Right atrium auricular region (tissue), 2 donors: ENCODE measurements around the gene UMAD1. TPM values are rescaled to one million over a fixed set of nuclear protein-coding genes. Genes with fewer than 3 reads are reported as not detected.

Experiments
- DNase-seq: peaks from one replicate; pipeline ENCODE4 v3.0.0-alpha.2; 2019; ENCODE audit warnings: low spot score
- H3K27ac ChIP-seq, 2 donors: fragments of 200-600 bp; sonication (generic); 1 replicate in 1 of 2; 2 replicates in 1 of 2; pipeline ENCODE4 v1.5.1; 2016 to 2019
- H3K27me3 ChIP-seq, 2 donors: fragments of 200-600 bp; sonication (generic); one replicate each; pipeline versions ENCODE4 v1.5.1 to v1.6.0; 2017 to 2019
- H3K36me3 ChIP-seq: fragments of 200-600 bp; sonication (generic); one replicate; pipeline ENCODE4 v1.5.1; 2016
- H3K4me1 ChIP-seq, 2 donors: fragments of 200-600 bp; sonication (generic); one replicate each; pipeline versions ENCODE4 v1.5.1 to v1.6.0; 2017 to 2019
- H3K4me3 ChIP-seq, 2 donors: fragments of 200-600 bp; sonication (generic); 1 replicate in 1 of 2; 2 replicates in 1 of 2; pipeline ENCODE4 v1.5.1; 2017 to 2019; ENCODE audit warnings: mild to moderate bottlenecking in 1 of 2, moderate library complexity in 1 of 2
- H3K9me3 ChIP-seq, 2 donors: fragments of 200-600 bp; sonication (generic); one replicate each; pipeline ENCODE4 v1.5.1; 2019
- total RNA-seq, 2 donors: library from RNA; depleted of rRNA; stranded (reverse); fragments of >200 nt; gene quantifications; one replicate each; pipeline ENCODE4 v1.1.0, GENCODE V29; 2016
- TF ChIP-seq, protein P1 (sequence below), 2 donors: fragments of 200-600 bp; sonication (generic); IDR thresholded peaks; one replicate each; pipeline ENCODE4 v1.5.1; 2019; ENCODE audit warnings: antibody characterized with exemption in 2 of 2

The UMAD1 gene
- total RNA-seq, 2 donors from 2014 or later, result 9.2 to 17.7 TPM

DNA sequence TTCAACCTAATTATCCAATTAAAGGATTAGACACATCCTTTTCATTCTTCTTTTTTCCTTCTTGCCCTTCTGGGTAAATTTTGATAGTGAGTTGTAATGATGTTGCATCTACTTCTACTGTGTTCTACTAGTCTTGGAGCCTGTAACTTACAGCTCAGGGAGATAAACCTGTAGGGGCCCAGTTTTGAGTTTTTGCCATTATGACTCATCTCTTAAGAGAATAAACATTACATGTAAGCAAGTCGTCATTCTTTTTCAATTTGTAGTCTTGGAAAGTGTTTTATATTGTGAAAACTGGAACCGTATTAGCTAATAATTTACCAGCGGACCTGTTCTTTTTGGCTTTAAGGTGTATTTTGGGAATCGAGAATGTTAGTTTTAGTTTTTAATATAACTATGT is 167.6 kb downstream of the UMAD1 start:
- no peaks in the 10 kb centered on the region for H3K27me3 ChIP-seq
- no peaks in the 10 kb centered on the region for H3K9me3 ChIP-seq
- H3K27ac ChIP-seq, result no peak overlapping the region
- no peaks in the 10 kb centered on the region for H3K4me1 ChIP-seq
- no peaks in the 10 kb centered on the region for H3K36me3 ChIP-seq
- no peak overlapping the region for H3K4me3 ChIP-seq
- TF ChIP-seq, protein P1, sequence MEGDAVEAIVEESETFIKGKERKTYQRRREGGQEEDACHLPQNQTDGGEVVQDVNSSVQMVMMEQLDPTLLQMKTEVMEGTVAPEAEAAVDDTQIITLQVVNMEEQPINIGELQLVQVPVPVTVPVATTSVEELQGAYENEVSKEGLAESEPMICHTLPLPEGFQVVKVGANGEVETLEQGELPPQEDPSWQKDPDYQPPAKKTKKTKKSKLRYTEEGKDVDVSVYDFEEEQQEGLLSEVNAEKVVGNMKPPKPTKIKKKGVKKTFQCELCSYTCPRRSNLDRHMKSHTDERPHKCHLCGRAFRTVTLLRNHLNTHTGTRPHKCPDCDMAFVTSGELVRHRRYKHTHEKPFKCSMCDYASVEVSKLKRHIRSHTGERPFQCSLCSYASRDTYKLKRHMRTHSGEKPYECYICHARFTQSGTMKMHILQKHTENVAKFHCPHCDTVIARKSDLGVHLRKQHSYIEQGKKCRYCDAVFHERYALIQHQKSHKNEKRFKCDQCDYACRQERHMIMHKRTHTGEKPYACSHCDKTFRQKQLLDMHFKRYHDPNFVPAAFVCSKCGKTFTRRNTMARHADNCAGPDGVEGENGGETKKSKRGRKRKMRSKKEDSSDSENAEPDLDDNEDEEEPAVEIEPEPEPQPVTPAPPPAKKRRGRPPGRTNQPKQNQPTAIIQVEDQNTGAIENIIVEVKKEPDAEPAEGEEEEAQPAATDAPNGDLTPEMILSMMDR (IDR thresholded peaks at IDR 0.05), result no peak
- no peak for DNase-seq

DNA sequence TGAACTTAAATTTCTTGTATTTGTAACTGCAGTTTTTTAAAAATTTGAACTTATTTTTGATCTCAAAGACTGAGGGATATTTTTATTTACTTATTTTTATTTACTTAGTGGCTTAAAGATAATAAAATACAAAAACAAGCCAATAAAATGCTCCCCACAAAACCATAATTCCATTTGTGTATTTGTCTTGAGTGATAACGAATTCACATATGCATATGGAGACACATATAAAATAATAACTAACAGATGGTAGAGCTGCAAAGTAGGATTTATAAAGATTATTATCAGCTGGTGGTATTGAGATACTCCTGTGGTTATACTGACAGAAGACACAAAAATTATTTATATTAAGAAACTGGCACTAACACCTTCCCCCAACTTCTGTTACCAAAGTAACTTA is 168.1 kb downstream of the UMAD1 start:
- no peaks in the 10 kb centered on the region for H3K4me1 ChIP-seq
- H3K9me3 ChIP-seq, result no peaks in the 10 kb centered on the region
- no peak overlapping the region for H3K27ac ChIP-seq
- TF ChIP-seq, protein P1 (IDR thresholded peaks at IDR 0.05), result no peak
- H3K4me3 ChIP-seq, result no peak overlapping the region
- H3K36me3 ChIP-seq, result no peaks in the 10 kb centered on the region
- H3K27me3 ChIP-seq, result no peaks in the 10 kb centered on the region
- no peak for DNase-seq

DNA sequence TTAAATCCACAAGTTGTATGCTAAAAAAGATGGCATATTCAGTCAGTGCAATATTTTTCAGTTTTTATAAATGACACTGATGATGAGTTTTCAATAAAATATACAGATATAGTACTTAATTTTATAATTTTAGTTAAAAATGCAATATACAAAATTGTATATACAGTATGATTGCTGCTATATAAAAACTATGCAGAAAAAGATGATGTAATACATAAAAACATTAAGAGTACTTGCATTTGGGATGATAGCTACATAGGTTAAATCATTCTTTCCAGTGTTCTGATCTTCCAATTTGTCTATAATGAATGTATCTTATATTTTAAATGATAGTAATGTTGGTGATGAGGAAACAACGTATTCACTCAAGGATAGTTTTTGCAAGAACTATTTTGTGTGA is 169.8 kb downstream of the UMAD1 start:
- no peaks in the 10 kb centered on the region for H3K9me3 ChIP-seq

DNA sequence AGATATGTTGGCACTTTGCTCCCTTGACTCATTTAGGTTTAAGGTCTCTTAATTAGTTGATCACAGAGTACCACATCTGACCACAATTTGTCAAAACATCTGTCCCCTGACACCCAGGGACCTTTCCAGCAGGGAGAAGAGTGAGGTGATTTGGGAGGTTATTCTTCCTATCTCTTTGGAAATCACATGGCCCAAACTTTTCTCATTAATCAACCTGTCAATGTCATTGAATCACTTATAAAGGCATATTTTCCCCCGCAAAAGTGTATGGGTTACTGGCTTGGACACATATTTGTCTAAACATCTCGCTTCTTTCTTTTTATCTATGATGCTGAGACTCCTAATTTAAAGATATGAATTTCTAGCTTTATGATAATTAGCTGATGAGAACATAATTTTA is 170.3 kb downstream of the UMAD1 start:
- no peak overlapping the region for H3K27ac ChIP-seq
- H3K4me1 ChIP-seq, result no peaks in the 10 kb centered on the region
- no peaks in the 10 kb centered on the region for H3K9me3 ChIP-seq
- DNase-seq, result no peak
- no peaks in the 10 kb centered on the region for H3K36me3 ChIP-seq
- TF ChIP-seq, protein P1 (IDR thresholded peaks at IDR 0.05), result no peak
- no peaks in the 10 kb centered on the region for H3K27me3 ChIP-seq
- no peak overlapping the region for H3K4me3 ChIP-seq

More for the DNA sequence above, 169.8 kb downstream of the UMAD1 start:
- H3K4me3 ChIP-seq, result no peak overlapping the region
- no peaks in the 10 kb centered on the region for H3K36me3 ChIP-seq
- no peaks in the 10 kb centered on the region for H3K4me1 ChIP-seq
- H3K27ac ChIP-seq, result no peak overlapping the region
- no peak for DNase-seq
- TF ChIP-seq, protein P1 (IDR thresholded peaks at IDR 0.05), result no peak
- no peaks in the 10 kb centered on the region for H3K27me3 ChIP-seq

DNA sequence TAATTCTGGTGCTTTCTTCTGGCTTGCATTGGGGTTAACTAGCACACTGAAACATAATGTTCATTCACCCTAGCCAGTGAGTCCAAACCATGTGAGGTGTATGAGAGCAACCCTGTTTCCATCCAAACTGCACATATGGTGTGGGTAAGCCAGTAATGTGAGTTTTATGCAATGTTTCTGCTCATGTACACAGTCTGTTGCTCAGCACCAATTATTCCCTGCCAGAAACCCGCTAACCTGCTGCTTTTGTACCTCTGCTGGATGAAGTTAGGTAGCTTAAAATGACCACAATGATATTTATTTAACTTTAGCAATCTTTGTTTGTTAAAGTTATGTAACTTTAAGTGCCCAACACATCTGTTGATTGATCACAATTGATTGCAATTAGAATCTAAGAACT is 171.6 kb downstream of the UMAD1 start:
- no peak for DNase-seq
- H3K9me3 ChIP-seq, result no peaks in the 10 kb centered on the region
- H3K27me3 ChIP-seq, result no peaks in the 10 kb centered on the region
- TF ChIP-seq, protein P1 (IDR thresholded peaks at IDR 0.05), result no peak
- no peaks in the 10 kb centered on the region for H3K4me1 ChIP-seq
- no peak overlapping the region for H3K4me3 ChIP-seq
- no peaks in the 10 kb centered on the region for H3K36me3 ChIP-seq
- no peak overlapping the region for H3K27ac ChIP-seq

DNA sequence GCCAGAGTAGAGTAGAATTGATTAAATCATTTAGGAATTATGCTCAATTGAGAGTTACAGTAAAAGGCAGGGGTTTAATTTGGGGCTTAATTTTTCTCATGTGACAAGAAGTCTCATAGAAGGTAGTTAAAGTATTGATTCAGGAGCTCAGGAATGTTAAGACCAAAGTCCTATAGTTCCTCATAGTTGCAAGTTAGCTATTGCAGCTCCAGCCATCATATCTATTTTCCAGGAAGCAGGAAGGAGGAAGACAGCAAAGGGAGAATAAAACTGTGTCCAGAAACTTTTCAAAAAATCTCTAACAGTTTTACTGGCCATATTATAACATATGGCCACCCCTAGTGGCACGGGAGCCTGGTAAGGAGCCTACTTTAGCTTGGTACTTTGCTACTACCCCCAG is 174.8 kb downstream of the UMAD1 start:
- no peak for DNase-seq

More for the DNA sequence above, 174.8 kb downstream of the UMAD1 start:
- TF ChIP-seq, protein P1 (IDR thresholded peaks at IDR 0.05), result no peak
- H3K4me3 ChIP-seq, result no peak overlapping the region
- H3K27ac ChIP-seq, result no peak overlapping the region
- no peaks in the 10 kb centered on the region for H3K36me3 ChIP-seq
- no peaks in the 10 kb centered on the region for H3K9me3 ChIP-seq
- no peaks in the 10 kb centered on the region for H3K27me3 ChIP-seq
- H3K4me1 ChIP-seq, result no peaks in the 10 kb centered on the region
